SK-N-MC (cell line): Measurements from ENCODE around the gene NEUROD4.

Source experiments
- DNase-seq: peaks from one replicate; pipeline ENCODE4 v3.0.0-alpha.2; 2011; ENCODE audit warnings: low read depth, low spot score
- H3K27ac ChIP-seq: fragments of 200-600 bp; sonication (generic); 2 replicates; pipeline ENCODE4 v1.5.1; 2016; ENCODE audit warnings: mixed run types
- H3K36me3 ChIP-seq: fragments of 200-600 bp; sonication (generic); 2 replicates; pipeline ENCODE4 v1.6.1; 2017; ENCODE audit warnings: antibody characterized with exemption, low read length, mixed read lengths; ENCODE audit not compliant: insufficient read depth
- H3K4me3 ChIP-seq: fragments of 200-600 bp; sonication (generic); 2 replicates; pipeline ENCODE4 v1.5.1; 2016
- H3K9ac ChIP-seq: fragments of 200-600 bp; sonication (generic); 2 replicates; pipeline ENCODE4 v1.8.0; 2017; ENCODE audit warnings: mixed run types, mixed read lengths; ENCODE audit not compliant: insufficient read length
- H3K9me3 ChIP-seq: fragments of 200-600 bp; sonication (generic); 2 replicates; pipeline ENCODE4 v1.6.1; 2017; ENCODE audit warnings: low read depth, mild to moderate bottlenecking, antibody characterized with exemption, low read length, moderate library complexity, mixed read lengths
- EZH2 ChIP-seq: fragments of 200-600 bp; sonication (generic); IDR thresholded peaks from one replicate; pipeline ENCODE4 v1.6.1; 2017; ENCODE audit warnings: antibody characterized with exemption
- FOXP2 ChIP-seq: optimal IDR thresholded peaks from 2 replicates; pipeline ENCODE3; 2011; ENCODE audit warnings: mild to moderate bottlenecking, moderate library complexity; ENCODE audit not compliant: insufficient read depth; ENCODE audit errors: extremely low read length, control extremely low read depth
- POLR2AphosphoS5 ChIP-seq: IDR thresholded peaks from 2 replicates; pipeline ENCODE4 v1.6.1; 2012; ENCODE audit warnings: mild to moderate bottlenecking, low read depth, low read length, borderline replicate concordance

NEUROD4 gene

GRCh38 chr12:55074806-55075205 lies 55.0 kb downstream of the NEUROD4 start:
- Histone ChIP-seq H3K9ac (no peak overlapping the region), H3K9me3 (no peaks in the 10 kb centered on the region), H3K4me3 (no peak overlapping the region), H3K27ac (no peak overlapping the region), H3K36me3 (no peaks in the 10 kb centered on the region)
- TF ChIP-seq POLR2AphosphoS5: no peak
- TF ChIP-seq EZH2: no peak
- no peak for TF ChIP-seq FOXP2
- no peak for DNase-seq
